NK-92 (cell line): ENCODE results near the gene KCNMA1.
"Not testable (repeated sequence)": the region's sequence is repeated elsewhere in the genome, so short reads cannot be mapped to it uniquely, and the experiment has no call there.

ENCODE experiments used
- DNase-seq: peaks from one replicate; lab custom pipeline; 2025; ENCODE audit not compliant: unreplicated experiment; lab: John Stamatoyannopoulos, UW

KCNMA1 gene

DNA sequence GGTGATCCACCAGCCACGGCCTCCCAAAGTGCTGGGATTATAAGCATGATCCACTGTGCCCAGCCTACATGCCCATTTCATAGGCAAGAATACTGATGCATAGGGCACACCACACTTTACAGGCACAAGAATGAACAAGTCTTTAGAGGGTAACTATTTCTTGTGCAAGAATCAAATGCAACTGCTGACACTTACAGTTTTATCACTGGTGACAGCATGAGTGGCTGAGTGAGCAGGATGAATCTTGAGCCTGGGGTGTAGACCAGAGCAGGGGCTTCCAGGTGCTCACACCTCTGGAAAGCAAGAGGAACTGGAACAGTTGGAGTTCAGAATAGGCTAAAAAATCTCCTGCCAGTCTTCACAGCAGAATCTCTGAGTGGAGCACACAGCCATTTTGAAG, 287.5 kb downstream of the KCNMA1 start:
- DNase-seq = no peak

DNA sequence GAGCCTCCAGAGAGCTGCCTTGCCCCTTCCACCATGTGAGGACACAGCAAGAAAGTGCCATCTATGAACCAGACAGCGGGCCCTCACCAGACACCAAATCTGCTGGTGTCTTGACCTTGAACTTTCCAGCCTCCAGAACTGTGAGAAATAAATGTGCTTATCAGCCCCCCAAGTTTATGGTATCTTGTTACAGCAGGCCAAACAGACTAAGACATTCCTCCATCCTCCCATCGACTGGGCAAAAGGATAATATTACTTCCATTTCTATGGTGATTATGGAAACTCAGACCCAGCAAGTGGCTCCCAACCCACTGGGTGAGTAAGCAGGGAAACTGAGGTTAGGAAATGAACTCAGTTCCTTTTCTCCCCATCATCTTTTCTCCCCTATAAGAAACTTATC, 288.4 kb downstream of the KCNMA1 start:
- no peak for DNase-seq

DNA sequence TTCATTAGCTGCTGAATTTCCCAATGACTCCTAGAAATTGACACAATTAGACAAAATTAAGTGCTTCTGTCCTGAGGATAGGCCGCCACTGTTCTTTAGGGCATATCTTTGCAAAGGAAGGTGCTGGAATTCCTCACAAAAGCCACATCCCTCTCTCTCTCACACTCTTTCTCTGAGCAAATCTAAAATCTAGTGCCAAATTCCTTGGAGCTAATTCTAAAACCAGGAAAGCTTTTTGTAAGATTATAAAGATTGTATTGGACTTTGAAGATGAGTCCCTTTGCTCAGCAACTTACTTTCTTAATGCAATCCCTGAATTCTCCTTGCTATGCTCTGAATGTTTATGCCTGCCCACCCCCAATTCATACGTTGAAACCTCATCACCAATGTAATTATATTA, 288.9 kb downstream of the KCNMA1 start:
- DNase-seq = no peak

- DNase-seq = no peak
These were observed 289.5 kb downstream of the KCNMA1 start for GRCh38 chr10:77348082-77348481.

DNA sequence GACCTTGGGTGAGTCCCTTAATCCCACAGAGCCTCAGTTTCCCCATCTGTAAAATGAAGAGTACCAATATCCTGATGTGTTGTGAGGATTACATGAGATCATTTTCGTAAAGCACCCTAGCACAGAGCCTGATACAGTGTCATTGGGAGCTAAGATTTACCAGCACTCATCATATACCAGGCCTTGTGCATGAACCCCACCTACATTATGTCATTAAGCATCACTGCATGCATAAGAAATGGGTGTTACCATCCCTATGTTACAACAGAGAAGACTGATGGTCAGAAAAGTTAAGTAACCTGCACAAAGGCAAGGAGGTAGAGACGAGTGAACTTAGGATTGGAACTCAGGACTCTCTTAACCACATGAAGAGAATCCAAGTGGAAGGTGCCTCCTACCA, 290.6 kb downstream of the KCNMA1 start:
- no peak for DNase-seq

DNA sequence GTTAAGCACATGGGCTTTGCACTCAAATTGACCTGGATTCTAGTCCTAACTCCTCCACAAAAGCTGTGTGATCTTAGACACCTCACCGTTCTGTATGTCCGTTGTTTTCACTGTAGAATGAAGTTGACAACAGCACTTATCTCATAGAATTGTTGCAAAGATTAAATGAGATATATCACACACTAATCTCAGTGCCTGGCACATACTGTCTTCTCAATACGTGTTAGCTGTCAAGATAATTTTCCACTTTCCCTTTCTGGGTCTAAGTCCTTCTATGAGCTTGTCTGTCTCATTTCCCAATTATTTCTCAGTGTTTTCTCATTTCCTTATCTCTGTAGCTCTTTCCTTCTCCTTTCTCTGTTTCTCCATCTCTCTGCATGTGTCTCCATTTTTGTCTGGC, 296.6 kb downstream of the KCNMA1 start:
- DNase-seq = no peak

DNA sequence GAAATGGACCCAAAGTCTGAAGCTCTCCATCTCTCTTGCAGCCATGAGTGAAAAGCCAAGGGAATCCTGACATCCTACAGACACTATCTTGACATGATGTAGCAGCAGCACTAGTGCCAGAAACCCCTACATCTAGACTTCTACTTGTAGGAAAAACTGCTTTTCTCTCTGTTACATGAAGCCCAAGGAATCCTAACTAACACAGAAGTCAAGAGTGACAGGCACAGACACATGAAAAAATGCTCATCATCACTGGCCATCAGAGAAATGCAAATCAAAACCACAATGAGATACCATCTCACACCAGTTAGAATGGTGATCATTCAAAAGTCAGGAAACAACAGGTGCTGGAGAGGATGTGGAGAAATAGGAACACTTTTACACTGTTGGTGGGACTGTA, 297.7 kb downstream of the KCNMA1 start:
- not testable (repeated sequence) for DNase-seq

- no peak for DNase-seq
These were observed 298.4 kb downstream of the KCNMA1 start for GRCh38 chr10:77339166-77339565.

- DNase-seq = no peak
These were observed 299.5 kb downstream of the KCNMA1 start for GRCh38 chr10:77338143-77338542.

DNA sequence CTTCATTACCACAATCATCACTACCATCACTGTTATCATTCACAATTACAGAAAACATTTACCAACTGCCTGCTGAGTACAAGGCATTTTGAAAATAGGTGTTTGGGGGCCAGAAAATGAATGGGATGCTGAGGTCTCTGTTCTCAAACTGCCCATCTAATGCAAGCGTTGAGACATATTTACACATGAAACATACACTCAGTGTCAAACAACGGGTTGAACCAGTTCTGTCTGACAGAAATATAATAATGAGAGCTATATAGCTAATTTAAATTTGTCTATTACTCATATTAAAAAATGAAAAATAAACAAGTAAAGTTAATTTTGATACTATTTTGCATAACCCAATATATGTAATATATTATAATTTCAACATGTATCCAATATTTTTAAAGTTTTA, 303.1 kb downstream of the KCNMA1 start:
- no peak for DNase-seq

DNA sequence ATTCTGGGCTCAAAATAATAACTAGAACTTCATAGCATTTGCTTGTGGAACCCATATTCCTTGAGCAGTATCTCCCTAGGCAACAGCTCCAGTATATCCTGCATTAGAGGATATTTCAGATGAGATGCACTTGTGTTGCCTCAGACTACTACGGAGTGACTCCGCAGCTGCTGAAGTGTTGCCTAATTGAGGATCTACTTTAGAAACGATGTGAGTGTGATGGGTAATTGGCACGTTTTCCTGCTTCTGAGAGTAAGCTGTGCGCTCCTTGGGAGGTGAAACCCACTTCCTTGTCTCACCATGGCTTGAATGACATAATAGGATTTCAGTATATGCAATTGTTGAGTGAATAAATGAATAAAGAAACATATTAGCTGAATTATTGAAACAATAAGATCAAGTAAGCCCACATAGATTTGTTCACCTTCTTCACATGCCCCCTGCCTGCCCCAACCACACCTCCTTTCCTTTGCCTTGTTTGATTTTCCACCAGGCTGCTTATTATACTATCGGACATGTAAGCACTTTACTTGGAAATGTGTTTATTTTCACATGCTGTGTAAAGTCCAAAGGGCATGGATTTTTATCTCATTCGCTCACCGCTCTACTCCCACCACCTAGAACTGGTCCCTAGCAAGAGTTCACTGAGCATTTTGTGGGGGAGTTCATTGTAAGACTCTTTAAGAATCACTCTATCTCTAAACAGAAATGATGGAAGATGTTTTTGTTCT, 303.8 kb downstream of the KCNMA1 start:
- no peak for DNase-seq

DNA sequence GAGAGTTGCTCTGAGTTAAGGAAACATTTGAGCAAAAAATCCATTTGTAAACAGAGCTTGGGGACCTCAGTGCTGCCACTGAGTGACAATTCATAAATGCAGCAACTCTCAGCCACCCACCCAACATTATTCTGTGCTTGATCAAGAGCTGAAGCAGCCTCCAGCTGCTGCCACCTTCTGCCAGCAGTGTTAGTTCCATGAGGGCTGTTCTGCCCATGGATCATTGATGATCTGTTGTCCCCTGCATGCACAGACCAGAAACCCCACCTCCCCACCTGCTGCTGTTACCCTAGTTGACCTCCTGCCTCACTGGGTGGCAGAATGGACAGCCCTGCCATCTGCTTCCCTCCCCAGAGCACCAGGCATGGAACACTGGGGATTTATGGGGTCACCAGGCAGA, 305.4 kb downstream of the KCNMA1 start:
- no peak for DNase-seq

- no peak for DNase-seq
These were observed 309.3 kb downstream of the KCNMA1 start for GRCh38 chr10:77328272-77328816.

GRCh38 chr10:77325233-77325537, 312.4 kb downstream of the KCNMA1 start:
- no peak for DNase-seq

DNA sequence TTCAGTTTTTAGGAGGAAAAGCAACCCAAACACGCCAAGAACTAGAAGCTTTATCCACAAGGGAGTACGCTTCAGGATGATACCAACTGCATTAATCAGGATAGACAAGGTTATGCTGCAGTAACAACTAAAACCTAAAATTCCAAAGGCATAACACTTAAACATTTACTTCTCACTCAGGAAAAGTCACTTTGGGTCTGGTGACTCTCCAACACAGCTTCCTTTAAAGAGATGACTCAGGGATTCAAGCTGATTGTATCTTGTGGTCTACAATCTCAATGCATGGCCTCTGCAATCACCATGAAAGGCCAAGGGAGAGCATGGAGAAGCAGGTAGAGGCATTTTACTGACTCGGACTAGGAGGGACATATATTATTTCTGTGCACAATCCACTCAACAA, 315.8 kb downstream of the KCNMA1 start:
- no peak for DNase-seq

- no peak for DNase-seq
These were observed 316.6 kb downstream of the KCNMA1 start for GRCh38 chr10:77320971-77321471.

DNA sequence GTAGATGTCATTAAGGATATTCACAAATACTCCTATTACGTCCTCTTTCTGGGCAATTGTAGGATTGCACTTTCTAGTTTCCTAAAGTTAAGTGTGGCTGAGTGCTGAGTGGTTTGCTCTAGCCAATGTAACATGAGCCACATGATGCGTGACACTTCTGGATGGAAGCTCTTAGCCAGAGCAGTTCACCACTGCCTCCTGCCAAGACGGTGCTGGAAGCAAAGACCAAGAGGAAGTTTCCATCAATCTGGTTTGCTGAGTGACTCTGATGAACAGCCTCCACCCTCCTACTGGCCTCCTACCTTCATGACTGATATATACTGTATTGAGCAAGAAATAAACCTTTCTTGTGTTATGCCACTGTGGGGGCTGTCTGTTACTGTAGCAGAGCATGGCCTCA, 318.1 kb downstream of the KCNMA1 start:
- DNase-seq = no peak

- DNase-seq = no peak
These were observed 318.9 kb downstream of the KCNMA1 start for GRCh38 chr10:77318739-77319138.

DNA sequence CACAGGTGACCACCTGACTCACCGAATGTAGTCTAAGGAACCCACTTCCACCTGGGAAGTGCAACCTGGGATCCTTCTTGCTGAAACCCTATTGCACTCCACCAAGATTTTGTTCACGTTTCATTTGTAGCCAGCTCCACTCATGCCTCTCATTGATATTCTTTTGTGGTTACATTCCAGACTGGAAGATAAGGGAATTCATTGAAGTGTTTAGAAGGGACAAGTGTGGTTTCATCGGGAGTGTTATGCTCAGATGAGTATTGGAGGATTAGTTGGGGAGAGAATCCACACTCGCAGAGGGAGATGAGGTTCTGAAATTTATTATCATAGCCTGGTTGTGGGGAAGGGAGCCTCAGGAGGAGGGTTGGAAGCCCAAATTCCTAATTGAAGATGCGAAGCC, 320.4 kb downstream of the KCNMA1 start:
- no peak for DNase-seq

- no peak for DNase-seq
These were observed 322.0 kb downstream of the KCNMA1 start for GRCh38 chr10:77315496-77316129.

- no peak for DNase-seq
These were observed 324.4 kb downstream of the KCNMA1 start for GRCh38 chr10:77313066-77313750.

GRCh38 chr10:77311186-77311585, 326.4 kb downstream of the KCNMA1 start:
- DNase-seq = no peak
